Right lobe of liver (tissue), 6 donors: ENCODE results near the gene OPRL1. TPM values are rescaled to one million over a fixed set of nuclear protein-coding genes. Genes with fewer than 3 reads are reported as not detected.
A peak's percentile ranks its signal among the peaks of the same experiment; 100 is the strongest.

Experiments
- ATAC-seq, 4 donors: fragments of 200-7000 bp; cut with Tn5 transposase; one replicate each; pipeline ENCODE4 v1.9.1; 2020; ENCODE audit warnings: mild to moderate bottlenecking in 4 of 4, moderate library complexity in 4 of 4
- DNase-seq, 3 donors: peaks; one replicate each; pipeline ENCODE4 v3.0.0-alpha.2; 2020
- H3K27ac ChIP-seq, 3 donors: fragments of 200-600 bp; one replicate each; pipeline ENCODE4 v1.8.0; 2022
- H3K27me3 ChIP-seq, 2 donors: fragments of 200-600 bp; one replicate each; pipeline ENCODE4 v1.8.0; 2022
- H3K36me3 ChIP-seq, 4 donors: fragments of 200-600 bp; sonication (generic) in 1 of 4; one replicate each; pipeline versions ENCODE4 v1.5.1 to v1.8.0; 2017 to 2022; ENCODE audit warnings: control low read depth in 1 of 4
- H3K4me1 ChIP-seq, 4 donors: fragments of 200-600 bp; sonication (generic) in 1 of 4; one replicate each; pipeline versions ENCODE4 v1.5.1 to v1.8.0; 2017 to 2022; ENCODE audit warnings: control low read depth in 1 of 4
- H3K4me3 ChIP-seq, 3 donors: fragments of 200-600 bp; one replicate each; pipeline ENCODE4 v1.8.0; 2022
- H3K9me3 ChIP-seq, 4 donors: fragments of 200-600 bp; sonication (generic) in 1 of 4; one replicate each; pipeline versions ENCODE4 v1.5.1 to v1.8.0; 2017 to 2022; ENCODE audit warnings: control low read depth in 1 of 4
- CTCF ChIP-seq, 4 donors: fragments of 200-600 bp in 3 of 4; fragments of 450-650 bp in 1 of 4; IDR thresholded peaks; one replicate each; pipeline versions ENCODE4 v1.5.1 to v1.8.0; 2016 to 2022; ENCODE audit warnings: antibody characterized with exemption in 4 of 4, mild to moderate bottlenecking in 2 of 4
- POLR2A ChIP-seq: fragments of 450-650 bp; IDR thresholded peaks from one replicate; pipeline ENCODE4 v1.6.1; 2017; ENCODE audit warnings: antibody characterized with exemption, mild to moderate bottlenecking
- WGBS: methylation state at CpG from one replicate; pipeline ENCODE4 v1.1.6; 2018; ENCODE audit warnings: low coverage, low lambda C conversion rate; ENCODE audit not compliant: insufficient coverage; ENCODE audit errors: missing lambda C conversion rate; 5-methylcytosine and 5-hydroxymethylcytosine counted together
- intact Hi-C, 2 donors: fragments of 100-400 bp; cut with DNase I; formaldehyde crosslinking; loops; one replicate each; pipeline versions ENCODE4 v1.11.2 to v1.14.1; 2022
- total RNA-seq, 6 experiments: library from RNA; depleted of rRNA in 2 of 6; stranded (reverse); fragments of >200 nt in 2 of 6; fragmentation: NEBNext Ultra II Directional in 3 of 6; extraction: Animal tissue kit (Norgen Biotek cat#: 25700) in 3 of 6; gene quantifications; one replicate each; pipeline versions ENCODE4 v1.1.0 to v1.2.4, GENCODE V29; 2016 to 2023
- donor health status: DM: no; HTN: yes; CAD: no.
- donor health status: DM: no; HTN: no; CAD: no.
- donor health status: DM: no; HTN: no; CAD: no.
- donor health status: DM: no; HTN: yes; CAD: no.
- donor health status: DM: no; HTN: yes; CAD: no.

The OPRL1 gene
- total RNA-seq, 6 experiments from 2014 or later, result 0.13 to 0.32 (median 0.25) TPM; not detected in 1

GRCh38 chr20:64079273-64080012 lies 439 bp upstream of the OPRL1 start, which contains the start of gene RGS19:
RGS19 (minus strand) TSS chr20:64079518; CDS start chr20:64076886, 2,632 bp downstream.
- no peak for TF ChIP-seq CTCF (IDR thresholded peaks at IDR 0.05)
- peak; percentile 21 for TF ChIP-seq POLR2A
- ATAC-seq, result peak; percentile 51 to 57 (median 54)
- Histone ChIP-seq H3K9me3 (no peaks in the 10 kb centered on the region), H3K4me1 (peaks cover 0 to 18% (median 1%) of the 10 kb centered on the region in 4 donors), H3K4me3 (peak within 1 kb of the TSS; percentile 56 to 63 (median 58)), H3K27me3 (peaks cover 0 to 8% of the 10 kb centered on the region in 2 donors), H3K36me3 (no peaks in the 10 kb centered on the region), H3K27ac (peak within 1 kb of the TSS; percentile 50 to 73 (median 68))
- DNase-seq, result peak; percentile 79 to 86 (median 81)
- WGBS, result 3% methylated on average over 12 of the region's 73 CpGs
- intact Hi-C loops, result no loop called here

GRCh38 chr20:64080813-64081623 lies 1.1 kb downstream of the OPRL1 start:
- no peak overlapping the region for H3K27ac ChIP-seq
- peaks cover 0 to 12% of the 10 kb centered on the region in 2 donors for H3K27me3 ChIP-seq
- no peaks in the 10 kb centered on the region for H3K36me3 ChIP-seq
- intact Hi-C loops, result no loop called here
- ATAC-seq, result no peak
- DNase-seq, result peak in 1 of 3 donors; percentile 31
- 47% methylated on average over 5 of the region's 17 CpGs for WGBS
- H3K4me3 ChIP-seq, result peak overlapping the region in 1 of 3 donors; percentile 63
- peaks cover 0 to 18% (median 1%) of the 10 kb centered on the region in 4 donors for H3K4me1 ChIP-seq
- no peaks in the 10 kb centered on the region for H3K9me3 ChIP-seq
- TF ChIP-seq CTCF (IDR thresholded peaks at IDR 0.05) (no peak), POLR2A (no peak)

- H3K4me3 ChIP-seq, result no peak overlapping the region
- DNase-seq (no peak), ATAC-seq (no peak)
- intact Hi-C loops, result no loop called here
- no peaks in the 10 kb centered on the region for H3K36me3 ChIP-seq
- peaks cover 0 to 18% (median 1%) of the 10 kb centered on the region in 4 donors for H3K4me1 ChIP-seq
- no peaks in the 10 kb centered on the region for H3K9me3 ChIP-seq
- WGBS, result 94% methylated on average over 3 of the region's 6 CpGs
- TF ChIP-seq POLR2A, result no peak
- TF ChIP-seq CTCF (IDR thresholded peaks at IDR 0.05), result no peak
- peaks cover 0 to 12% of the 10 kb centered on the region in 2 donors for H3K27me3 ChIP-seq
- H3K27ac ChIP-seq, result no peak overlapping the region
Observed at GRCh38 chr20:64081624-64081964, 1.7 kb downstream of the OPRL1 start.

DNA sequence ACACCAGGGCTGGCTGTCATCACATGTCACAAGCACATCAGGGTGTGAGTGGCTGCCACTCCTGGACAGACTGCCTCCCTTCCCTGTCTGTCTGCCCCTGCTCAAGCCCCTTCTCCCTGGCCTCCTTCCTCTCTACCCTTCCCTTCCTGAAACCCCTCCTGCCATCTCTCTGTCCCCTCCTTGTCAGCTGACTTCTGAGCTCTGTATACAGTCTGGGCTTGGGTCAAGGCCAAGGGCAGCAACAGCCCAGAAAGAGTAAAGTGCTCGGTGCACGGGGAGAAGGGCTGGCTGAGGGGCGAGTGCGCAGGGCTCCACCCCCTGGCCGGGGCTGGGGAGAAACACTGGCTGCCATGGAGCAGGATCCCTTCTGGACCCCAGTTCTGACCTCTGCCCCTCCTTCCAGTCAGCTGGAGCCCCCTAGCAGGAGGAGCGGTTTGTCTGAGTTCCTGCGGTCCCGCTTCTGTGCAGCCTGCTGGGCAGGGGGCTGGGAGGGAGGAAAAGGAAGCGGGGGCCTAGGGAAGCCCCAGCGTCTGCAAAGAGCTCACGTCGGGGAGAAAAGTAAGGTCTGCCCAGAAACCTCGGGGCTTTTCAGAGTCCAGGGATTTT lies 2.3 kb downstream of the OPRL1 start:
- H3K4me1 ChIP-seq, result peaks cover 0 to 18% (median 1%) of the 10 kb centered on the region in 4 donors
- no peak for ATAC-seq

More for the DNA sequence above, 2.3 kb downstream of the OPRL1 start:
- Histone ChIP-seq H3K4me3 (no peak overlapping the region), H3K27ac (no peak overlapping the region), H3K27me3 (peaks cover 0 to 12% of the 10 kb centered on the region in 2 donors), H3K36me3 (no peaks in the 10 kb centered on the region), H3K9me3 (no peaks in the 10 kb centered on the region)
- 18% methylated on average over 11 of the region's 13 CpGs for WGBS
- DNase-seq, result no peak
- TF ChIP-seq CTCF (IDR thresholded peaks at IDR 0.05) (no peak), POLR2A (no peak)
- intact Hi-C loops, result no loop called here
